GM18511 (cell line): Measurements from ENCODE around the gene FBXW11.
A peak's percentile ranks its signal among the peaks of the same experiment; 100 is the strongest.
"Not testable (repeated sequence)": the region's sequence is repeated elsewhere in the genome, so short reads cannot be mapped to it uniquely, and the experiment has no call there.

Source experiments
- ATAC-seq: cut with Tn5 transposase; IDR thresholded peaks from one replicate; pipeline ENCODE4 v1.9.1; 2021; ENCODE audit warnings: mild to moderate bottlenecking, moderate library complexity; ENCODE audit not compliant: unreplicated experiment

Gene FBXW11

GRCh38 chr5:171915700-171916099 lies 90.7 kb downstream of the FBXW11 start:
- ATAC-seq: not testable (repeated sequence)

GRCh38 chr5:171914726-171915338 lies 91.6 kb downstream of the FBXW11 start:
- ATAC-seq: no peak

- ATAC-seq: no peak
Measured at GRCh38 chr5:171913987-171914273, 92.5 kb downstream of the FBXW11 start.

- no peak for ATAC-seq
Measured at GRCh38 chr5:171911152-171911551, 95.3 kb downstream of the FBXW11 start.

GRCh38 chr5:171908638-171909037 lies 97.8 kb downstream of the FBXW11 start:
- ATAC-seq: no peak

GRCh38 chr5:171907725-171908343 lies 98.6 kb downstream of the FBXW11 start:
- peak; percentile 66 for ATAC-seq

- peak; percentile 59 for ATAC-seq
Measured at GRCh38 chr5:171906703-171907590, 99.5 kb downstream of the FBXW11 start.

GRCh38 chr5:171906066-171906570 lies 100.3 kb downstream of the FBXW11 start:
- no peak for ATAC-seq

- no peak for ATAC-seq
Measured at GRCh38 chr5:171904886-171905285, 101.6 kb downstream of the FBXW11 start.

- ATAC-seq: no peak
Measured at GRCh38 chr5:171901764-171902163, 104.7 kb downstream of the FBXW11 start.

- ATAC-seq: no peak
Measured at GRCh38 chr5:171899792-171900191, 106.6 kb downstream of the FBXW11 start.

GRCh38 chr5:171898879-171899278 lies 107.6 kb downstream of the FBXW11 start:
- no peak for ATAC-seq

- no peak for ATAC-seq
Measured at GRCh38 chr5:171898386-171898785, 108.1 kb downstream of the FBXW11 start.

- ATAC-seq: no peak
Measured at GRCh38 chr5:171897231-171897630, 109.2 kb downstream of the FBXW11 start.

- no peak for ATAC-seq
Measured at GRCh38 chr5:171895081-171895480, 111.4 kb downstream of the FBXW11 start.

- ATAC-seq: no peak
Measured at GRCh38 chr5:171893290-171893886, 113.0 kb downstream of the FBXW11 start.

GRCh38 chr5:171891595-171891994 lies 114.8 kb downstream of the FBXW11 start:
- ATAC-seq: no peak

GRCh38 chr5:171891150-171891549 lies 115.3 kb downstream of the FBXW11 start:
- ATAC-seq: no peak

- ATAC-seq: no peak
Measured at GRCh38 chr5:171888051-171888481, 118.4 kb downstream of the FBXW11 start.

GRCh38 chr5:171886037-171886436 lies 120.4 kb downstream of the FBXW11 start:
- not testable (repeated sequence) for ATAC-seq

GRCh38 chr5:171882118-171882517 lies 124.3 kb downstream of the FBXW11 start:
- ATAC-seq: no peak
